Measurements from ENCODE around the gene SEC61A1.
A peak's percentile ranks its signal among the peaks of the same experiment; 100 is the strongest.

SEC61A1 gene

GRCh38 chr3:128051837-128052594 lies at the start of gene SEC61A1:
Gene SEC61A1 (plus strand): TSS chr3:128052437. CDS start chr3:128052553, 116 bp downstream.
- DNase-seq (ENCODE audit: low spot score) = peak; percentile 98

- no peak for DNase-seq (ENCODE audit: low spot score)
These were observed 47.6 kb upstream of the SEC61A1 start for GRCh38 chr3:128004661-128005060.

DNA sequence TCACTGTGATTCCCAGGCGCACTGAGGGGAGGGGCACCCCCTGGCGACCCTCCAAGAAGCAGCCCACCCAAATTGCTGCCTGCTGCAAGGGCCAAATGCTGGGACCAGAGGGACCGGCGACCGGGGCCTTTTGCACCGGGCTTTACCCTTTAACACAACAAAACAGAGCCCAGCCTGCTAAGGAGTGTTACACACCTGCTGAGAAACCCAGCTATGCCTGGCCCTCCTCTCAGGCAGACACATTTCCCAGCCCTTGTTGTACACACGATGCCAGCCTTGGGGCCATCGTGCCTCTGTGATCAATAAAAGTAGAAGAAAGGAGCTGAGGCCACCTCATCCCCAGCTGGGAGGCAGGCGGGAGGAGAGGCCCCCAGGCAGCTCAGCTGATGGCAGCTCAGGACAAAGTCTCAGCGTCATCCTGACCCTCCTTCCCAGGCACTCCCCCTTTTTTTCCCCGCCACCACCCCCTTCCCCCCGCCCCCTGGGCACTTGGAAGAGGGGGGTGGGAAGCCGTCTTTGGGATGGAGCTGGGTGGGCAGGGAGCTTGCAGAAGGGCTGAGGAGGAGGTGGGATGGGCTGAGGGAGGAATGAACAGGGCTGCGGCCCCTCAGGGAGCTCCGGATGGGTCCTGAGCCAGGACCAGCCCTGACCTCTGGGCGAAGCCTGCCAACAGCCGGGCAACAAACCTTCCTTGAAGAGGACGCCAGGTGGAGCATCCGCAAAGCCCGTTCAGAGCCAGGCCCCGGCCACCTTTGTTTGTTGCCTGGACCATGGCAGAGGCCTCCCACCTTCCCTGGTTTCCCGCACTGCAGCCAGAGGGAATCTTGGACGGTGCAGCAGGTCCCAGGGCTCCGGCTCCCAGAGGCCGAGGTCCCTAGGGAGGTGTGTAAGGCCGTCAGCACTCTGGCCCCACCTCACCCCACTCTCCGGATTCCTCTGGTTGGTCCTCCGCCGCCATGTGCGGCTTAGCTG lies 45.9 kb upstream of the SEC61A1 start:
- DNase-seq (ENCODE audit: low spot score) = no peak

DNA sequence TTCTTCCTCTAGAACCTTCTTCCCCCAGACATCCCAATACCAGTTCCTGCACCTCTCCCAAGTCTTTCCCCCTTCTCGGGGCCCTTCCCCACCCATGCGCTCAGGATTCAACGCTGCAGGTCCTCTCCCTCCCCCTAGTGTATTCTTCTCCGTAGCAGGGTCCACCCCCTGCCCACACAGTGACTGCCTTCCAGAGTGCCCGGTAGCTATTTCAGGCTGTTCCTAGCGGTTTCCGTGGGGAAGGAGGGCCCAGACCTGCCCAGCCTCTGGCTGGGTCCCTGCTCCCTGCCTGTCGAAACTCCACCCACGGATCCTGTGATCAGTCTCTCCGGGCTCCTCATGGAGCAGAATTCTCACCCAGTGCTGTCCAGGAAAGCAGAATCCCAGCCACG lies 45.2 kb upstream of the SEC61A1 start:
- DNase-seq (ENCODE audit: low spot score) = no peak

DNA sequence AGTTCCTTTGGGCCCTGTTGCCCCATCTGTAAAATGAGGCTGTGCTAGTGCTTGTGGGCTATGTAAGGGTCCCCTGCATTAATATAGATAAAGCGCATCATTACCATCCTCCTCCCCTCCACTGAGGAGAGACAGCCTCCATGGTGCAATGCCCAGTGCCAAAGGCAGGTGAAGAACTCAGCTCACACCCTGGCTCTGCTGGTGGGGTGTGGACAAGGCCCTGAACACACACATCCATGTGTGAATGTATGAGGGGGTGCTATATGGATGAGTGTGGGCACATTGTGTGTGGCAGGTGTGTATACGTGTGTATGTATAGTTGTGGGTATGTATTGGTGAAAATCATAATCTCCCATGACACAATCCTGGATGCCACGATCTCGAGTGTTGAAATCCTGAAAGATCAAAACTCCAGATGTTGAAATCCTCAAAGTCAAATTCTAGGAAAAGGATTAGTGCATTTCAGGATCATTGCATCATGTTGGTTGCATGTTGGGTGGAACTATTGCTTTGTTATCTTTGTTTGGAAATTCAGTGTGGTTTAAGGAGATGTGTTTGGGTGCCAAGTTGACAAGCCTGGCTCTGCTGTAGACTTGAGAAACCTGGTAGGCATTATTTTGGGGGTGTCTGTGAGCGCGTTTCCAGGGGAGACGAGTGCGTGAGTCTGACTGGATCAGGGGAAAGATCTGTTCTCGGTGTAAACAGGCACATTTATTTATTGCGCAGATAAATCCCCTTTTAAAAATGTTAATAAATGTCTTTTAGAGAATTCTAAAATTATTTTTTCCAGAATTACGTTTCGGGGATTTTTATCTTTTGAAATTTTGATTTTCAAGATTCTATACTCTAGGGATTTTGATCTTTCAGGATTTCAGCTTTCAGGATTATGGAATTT lies 42.0 kb upstream of the SEC61A1 start:
- DNase-seq (ENCODE audit: low spot score) = no peak

- DNase-seq (ENCODE audit: low spot score) = no peak
These were observed 41.1 kb upstream of the SEC61A1 start for GRCh38 chr3:128011140-128011539.

GRCh38 chr3:128012050-128012449 lies 40.2 kb upstream of the SEC61A1 start:
- no peak for DNase-seq (ENCODE audit: low spot score)

GRCh38 chr3:128014548-128014947 lies 37.7 kb upstream of the SEC61A1 start:
- no peak for DNase-seq (ENCODE audit: low spot score)

GRCh38 chr3:128016502-128016901 lies 35.7 kb upstream of the SEC61A1 start:
- no peak for DNase-seq (ENCODE audit: low spot score)

DNA sequence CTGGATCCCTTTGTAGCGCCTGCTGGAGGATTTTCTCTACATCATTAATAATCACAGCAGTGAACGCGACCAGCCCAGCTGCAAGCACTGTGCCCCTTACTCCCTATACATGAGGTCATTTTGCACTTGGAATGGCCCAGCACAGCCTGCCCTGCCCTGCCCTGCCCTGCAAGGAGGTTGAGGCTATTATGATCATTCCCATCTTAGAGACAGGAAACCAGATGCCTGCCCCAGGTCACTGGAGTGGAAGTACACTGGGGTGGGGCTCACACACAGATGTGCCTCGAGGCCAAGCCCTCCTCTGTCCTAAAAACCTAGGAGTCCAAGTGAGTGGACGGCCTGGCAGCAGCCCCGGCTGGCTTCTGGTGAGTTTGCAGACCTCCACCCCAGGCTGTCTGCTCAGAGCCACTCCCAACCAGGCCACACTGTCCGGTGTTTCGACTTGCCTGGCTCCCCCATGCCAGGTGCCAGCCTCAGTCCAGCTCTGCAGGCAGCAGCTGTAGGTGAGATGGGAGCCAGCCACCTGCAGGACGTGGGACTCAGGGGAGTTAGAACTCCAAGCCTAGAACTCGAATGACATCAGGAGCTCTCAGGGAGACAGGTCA lies 30.4 kb upstream of the SEC61A1 start:
- DNase-seq (ENCODE audit: low spot score) = no peak

DNA sequence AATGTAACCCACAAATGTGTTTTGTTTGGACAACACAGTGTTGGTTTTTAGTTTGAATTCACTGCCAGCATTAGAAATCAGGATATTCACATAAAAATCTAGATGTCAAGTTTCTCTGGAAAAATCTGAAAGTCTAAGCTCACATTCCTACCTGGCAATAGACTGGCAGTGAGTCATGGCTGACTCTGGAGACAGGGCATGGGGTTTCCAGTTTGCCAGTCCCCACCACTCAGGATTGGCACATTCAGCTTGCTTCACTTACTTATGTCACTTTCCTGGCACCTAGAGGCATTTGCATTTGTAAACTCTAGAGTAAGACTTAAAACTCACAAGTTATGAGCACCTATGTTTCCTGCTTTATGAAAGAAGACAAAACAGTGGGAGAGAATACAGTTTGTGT lies 19.1 kb upstream of the SEC61A1 start:
- no peak for DNase-seq (ENCODE audit: low spot score)

DNA sequence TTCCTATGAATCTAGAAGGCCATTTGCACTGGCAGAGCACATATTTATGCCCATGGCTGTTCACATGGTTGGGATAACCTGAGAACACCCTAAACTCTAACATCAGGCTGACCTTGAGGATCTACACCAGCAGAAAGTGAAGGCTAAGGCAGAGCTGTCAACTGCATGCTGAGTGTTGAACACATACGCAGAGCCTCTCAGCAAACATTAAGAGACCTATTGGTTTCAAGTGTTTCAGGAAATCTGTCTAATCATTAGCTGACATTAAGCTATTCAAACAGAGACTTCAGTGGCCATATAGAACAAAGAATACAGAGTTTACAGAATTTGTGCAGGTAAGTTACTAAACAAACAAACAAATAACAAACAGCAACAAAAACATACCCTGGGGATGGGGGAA lies 16.1 kb upstream of the SEC61A1 start:
- DNase-seq (ENCODE audit: low spot score) = no peak

GRCh38 chr3:128040041-128040440 lies 12.2 kb upstream of the SEC61A1 start:
- DNase-seq (ENCODE audit: low spot score) = no peak

DNA sequence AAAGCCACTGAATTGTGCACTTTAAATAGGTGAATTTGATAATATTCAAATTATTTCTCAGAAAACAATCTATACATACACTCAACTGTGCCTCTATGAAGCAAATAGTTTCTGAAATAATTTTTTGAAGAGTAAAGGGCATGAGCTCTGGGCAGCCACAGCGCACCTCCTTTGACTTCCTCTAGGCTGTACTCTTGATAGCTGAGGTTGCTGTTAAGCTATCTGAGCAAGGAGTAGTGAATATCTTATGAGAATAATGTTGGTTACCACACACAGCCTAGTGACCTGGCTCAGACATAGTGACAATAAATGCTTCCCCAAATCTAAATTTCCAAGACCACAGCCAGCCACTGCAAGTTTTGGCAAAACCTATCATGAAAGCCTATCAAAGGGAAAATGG lies 11.6 kb upstream of the SEC61A1 start:
- DNase-seq (ENCODE audit: low spot score) = no peak

DNA sequence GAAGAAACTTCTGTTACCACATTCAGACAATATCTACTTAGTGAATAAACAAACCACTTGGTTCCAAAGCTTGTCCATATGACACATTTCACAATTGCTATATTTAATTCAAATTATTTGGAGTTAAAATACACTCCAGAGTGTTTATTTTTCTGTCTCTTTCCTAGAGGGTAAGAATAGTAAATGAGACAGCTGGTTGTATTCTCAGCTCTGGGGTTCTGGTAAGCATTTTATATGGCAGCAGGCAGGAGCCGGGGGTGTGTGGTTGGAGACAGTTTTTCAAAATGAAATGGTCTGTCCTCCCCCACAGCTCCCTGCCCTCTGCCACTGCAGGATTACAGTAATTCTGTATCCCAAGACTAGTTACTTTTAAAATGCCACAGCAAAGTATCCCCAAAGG lies 10.9 kb upstream of the SEC61A1 start:
- DNase-seq (ENCODE audit: low spot score) = no peak

DNA sequence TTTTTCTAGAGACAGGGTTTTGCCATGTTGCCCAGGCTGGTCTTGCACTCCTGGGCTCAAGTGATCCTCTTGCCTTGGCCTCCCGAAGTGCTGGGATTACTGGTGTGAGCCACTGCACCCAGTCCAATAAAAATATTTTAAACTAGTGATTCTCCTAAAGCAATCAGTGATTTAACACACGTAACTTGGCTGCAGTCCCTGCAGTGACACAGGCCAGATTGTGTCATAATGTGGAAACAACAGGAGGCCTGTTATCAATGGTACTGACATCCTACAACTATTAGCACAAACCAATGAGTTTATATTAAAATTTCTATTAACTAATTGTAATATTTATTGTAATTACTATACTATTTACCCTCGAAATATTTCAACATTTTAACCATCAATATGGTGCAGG lies 1.6 kb upstream of the SEC61A1 start:
- no peak for DNase-seq (ENCODE audit: low spot score)

GRCh38 chr3:128051459-128051836 lies 789 bp upstream of the SEC61A1 start:
- no peak for DNase-seq (ENCODE audit: low spot score)

DNA sequence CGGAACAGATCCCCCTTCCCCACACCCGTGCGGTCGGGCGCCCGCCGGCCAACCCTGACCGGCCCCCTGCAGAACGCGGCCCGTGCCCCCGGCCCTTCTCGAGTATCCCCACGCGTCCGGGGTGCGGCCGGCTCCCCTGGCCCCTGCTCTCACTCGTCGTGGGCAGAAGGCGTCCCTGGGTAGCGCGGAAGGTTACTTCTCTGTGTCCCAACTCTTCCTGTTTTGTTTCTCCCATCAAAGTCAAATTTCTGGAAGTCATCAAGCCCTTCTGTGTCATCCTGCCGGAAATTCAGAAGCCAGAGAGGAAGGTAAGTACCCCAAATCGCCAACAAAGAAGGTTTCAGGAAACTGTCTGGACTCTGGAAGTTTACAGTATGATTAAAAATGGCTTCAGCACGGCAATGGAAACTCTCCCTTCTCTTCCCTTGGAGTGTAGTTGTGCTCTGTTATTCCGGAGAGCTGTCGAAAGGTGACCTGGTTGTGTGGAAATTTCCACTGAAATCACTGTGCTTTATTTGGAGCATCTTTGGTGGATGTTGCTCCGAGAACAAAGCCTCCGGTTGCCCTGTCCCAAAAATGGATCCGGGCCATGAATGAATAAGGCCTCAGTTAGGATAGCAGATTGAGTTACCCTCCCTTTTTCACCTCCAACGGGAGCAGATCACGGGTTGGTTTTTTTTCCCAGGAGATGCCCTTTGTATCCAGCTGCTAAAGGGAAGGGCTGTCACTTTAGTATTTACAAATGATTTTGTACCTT lies 536 bp downstream of the SEC61A1 start:
- DNase-seq (ENCODE audit: low spot score) = no peak

- no peak for DNase-seq (ENCODE audit: low spot score)
These were observed 1.4 kb downstream of the SEC61A1 start for GRCh38 chr3:128053614-128054013.

- DNase-seq (ENCODE audit: low spot score) = no peak
These were observed 2.1 kb downstream of the SEC61A1 start for GRCh38 chr3:128054367-128054766.

DNA sequence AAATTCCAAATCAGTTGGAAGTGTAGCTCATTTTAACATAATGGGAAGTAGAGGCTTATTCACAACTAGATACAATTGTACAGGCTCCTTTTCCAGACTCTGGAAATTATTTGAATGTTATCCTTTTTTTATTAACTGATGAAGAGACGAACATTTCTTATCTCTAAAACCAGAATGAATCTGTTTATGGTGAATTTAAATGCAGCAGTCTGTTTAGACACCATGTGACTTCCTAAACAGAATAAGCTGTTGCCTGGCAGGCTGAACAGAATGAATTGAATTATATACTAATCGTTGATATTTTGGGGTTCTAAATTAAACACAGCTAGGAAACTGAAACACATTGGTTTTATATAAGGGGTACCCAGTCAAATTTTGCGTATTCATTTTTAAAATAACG lies 4.0 kb downstream of the SEC61A1 start:
- no peak for DNase-seq (ENCODE audit: low spot score)
